ENCODE measurements around the gene MUC2.

Gene MUC2

GRCh38 chr11:1052133-1053011 lies 22.3 kb upstream of the MUC2 start:
- DNase-seq = no peak

- no peak for DNase-seq
Observed at GRCh38 chr11:1053121-1053901, 21.4 kb upstream of the MUC2 start.

DNA sequence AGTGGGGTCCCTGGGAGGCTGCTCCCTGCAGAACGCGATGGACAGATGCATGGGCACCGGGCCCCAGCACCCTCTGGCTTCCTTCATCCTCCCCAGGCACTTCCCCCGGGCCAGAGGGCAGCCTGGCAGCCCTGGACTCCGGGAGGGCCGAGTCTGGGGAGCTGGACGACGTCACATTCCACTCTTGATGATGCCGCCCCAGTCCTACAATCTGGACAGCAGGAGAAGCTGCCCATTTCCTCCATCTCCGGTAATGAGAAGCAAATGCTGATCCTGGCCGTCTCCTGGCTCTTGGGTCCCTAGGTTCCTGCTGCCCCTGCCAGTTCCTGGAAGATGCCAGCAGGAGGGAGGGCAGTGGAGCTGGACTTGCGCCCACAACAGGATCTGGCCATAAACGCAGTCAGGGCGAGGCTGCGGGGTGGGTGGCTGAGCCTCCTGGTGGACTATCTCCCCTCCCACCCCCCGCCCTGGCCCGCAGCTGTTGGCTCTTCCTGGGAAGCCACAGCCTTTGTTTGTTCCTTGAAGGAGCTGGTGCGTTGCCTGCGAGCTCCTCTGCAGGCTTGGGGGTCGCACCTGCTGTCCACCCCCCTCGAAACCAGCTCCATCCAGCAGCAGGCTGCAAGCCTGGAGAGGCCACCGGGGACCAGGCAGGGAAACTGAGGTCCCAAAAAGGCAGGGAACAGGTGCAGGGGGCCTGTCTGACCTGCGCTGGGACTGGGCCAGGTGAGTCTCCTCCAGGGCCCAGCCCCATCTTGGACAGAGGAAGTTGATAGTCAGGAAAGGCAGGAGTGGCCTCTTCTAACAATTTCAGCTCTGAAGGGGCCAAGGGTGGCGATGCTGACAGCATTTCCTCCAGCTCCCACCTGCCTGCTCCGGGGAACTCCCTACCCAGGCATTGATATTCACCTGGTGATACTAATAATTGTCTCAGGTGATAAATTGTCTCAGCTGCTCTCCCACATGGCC lies 20.2 kb upstream of the MUC2 start:
- no peak for DNase-seq

- DNase-seq = no peak
Observed at GRCh38 chr11:1055109-1055703, 19.5 kb upstream of the MUC2 start.

DNA sequence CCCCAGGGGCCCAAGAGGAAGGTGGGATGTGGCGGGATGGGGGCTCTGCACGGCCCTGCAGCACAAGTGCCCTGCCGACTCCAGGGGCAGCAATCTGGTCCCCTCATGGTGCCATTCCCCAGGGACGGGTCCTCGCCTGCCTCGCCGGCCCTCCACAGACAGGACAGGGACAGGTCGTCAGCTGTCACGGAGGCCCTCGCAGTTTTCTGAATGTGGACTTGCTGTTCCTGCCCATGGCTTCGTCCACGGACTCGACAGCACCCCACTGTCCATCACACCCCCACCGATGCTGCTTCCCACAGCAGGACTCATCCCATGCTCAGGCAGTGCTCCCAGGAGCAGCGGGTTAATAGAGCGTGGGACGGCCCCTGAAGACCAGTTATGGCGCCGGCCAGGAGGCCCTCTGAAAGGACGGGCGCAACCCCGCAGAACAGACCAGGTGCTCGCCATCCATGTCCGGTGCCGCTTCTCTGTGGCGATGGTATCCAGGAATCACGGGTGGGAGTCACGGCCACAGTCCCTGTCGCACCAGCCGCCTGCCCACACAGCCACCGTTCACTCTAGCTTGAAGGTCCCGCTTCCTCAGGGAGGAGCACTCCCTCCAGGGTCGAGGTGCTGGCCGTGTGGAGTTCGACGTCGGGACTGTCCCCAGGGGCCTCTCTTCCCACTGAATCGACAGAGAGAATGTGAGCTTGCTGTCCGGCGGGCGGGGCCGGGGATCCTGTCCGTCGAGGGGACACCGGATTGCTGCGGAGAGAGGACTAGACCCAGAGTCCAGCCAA lies 18.5 kb upstream of the MUC2 start:
- no peak for DNase-seq

DNA sequence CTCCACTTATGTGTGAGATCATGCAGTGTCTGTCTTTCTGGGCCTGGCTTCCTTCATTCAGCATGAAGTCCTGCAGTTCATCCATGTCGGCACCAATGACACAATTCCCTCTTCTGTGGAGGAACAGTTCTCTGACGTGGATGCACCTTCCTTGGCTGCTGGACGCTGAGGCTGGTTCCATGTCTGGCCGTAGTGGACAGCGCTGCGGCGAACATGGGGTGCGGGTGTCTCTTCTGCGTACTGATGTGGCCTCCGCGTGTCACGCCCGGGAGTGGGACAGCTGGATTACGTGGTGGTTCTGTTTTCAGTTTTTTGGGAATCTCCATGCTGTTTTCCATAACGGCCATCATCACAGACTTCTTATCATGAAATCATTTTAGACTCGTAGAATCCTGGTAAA lies 16.9 kb upstream of the MUC2 start:
- no peak for DNase-seq

DNA sequence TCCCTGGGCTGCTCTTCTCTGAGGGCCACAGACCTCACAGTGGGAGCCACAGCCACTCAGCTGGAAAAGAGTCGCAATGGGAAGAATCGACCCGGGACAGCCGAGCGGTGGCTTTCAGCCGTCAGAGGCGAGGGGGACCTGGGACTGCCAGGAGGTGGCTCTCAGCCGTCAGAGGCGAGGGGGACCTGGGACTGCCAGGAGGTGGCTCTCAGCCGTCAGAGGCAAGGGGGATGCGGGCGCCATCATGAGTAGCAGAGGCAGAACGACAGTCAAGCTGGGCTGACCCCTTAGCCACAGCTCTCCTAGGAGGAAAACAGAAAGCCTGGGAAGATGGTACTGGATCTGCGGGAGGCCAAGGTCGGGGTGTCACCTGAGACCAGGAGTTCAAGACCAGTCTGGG lies 14.9 kb upstream of the MUC2 start:
- DNase-seq = no peak

DNA sequence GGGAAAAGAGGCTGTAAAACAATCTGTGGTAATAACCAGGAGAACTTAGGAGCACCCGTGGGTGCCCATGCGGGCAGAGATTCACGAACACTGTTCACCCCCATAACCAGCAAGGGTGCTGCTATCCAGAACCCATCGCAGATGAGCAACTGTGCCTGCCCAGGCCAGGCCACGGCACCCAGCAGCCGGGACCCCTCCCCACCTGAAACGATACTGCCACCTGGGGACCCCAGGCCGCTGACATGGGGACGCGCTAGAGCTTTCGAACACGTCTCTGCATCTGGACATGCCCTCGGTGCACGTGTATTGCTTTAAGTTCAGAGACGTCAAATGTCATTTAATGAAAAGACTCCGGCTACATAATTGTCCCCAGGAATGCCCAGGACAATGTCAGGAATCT lies 14.3 kb upstream of the MUC2 start:
- no peak for DNase-seq

- DNase-seq = no peak
Observed at GRCh38 chr11:1060852-1061616, 13.6 kb upstream of the MUC2 start.

DNA sequence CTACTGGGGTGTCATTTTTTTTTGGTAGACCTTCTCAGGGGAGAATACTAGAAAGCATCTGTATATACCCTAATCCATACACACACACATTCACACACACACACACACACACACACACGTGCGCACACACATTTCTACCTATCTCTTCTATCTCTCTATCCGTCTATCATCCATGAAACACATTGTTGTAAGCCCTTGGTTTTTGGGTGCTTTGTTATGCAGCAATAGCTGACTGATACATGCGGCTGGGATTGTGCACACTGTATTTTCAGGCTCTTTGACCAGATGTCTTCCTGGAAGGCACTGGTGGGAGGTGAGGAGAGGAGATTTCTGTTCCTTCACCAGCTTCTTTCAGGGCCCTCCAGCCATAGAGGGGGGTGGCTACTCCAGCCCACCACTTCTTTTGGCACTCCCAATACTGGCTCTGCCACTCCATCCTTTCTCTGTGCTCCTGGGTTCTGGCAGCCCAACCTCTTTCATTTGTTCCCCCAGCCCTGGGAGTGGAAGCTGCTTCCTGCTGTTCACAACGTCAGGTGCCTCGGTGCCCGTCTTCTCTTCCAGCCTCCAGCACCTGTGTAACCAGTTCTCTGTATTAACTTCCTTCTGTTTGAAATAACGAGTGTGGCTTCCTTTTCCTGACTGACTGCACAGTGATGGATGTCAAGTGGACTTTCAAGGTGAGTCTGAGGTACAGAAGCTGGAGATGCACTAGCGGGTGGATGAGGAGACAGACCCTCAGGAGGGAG lies 12.4 kb upstream of the MUC2 start:
- DNase-seq = no peak

DNA sequence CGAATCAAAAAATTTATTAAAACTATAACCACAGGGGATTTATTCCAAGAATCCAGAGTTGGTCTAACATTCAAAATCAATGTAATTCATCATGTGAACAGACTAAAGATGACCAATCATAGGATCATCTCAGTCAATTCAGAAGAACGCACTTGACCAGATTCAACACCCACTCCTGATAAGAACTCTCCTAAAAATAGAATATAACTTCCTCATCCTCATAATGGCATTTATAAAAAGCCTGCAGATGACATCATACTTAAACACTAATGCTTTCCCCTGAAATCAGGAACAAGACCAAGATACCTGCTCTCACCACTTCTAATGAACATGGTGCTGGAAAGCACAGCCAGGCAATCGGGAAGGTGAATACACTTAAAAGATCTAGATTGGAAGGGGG lies 10.5 kb upstream of the MUC2 start:
- no peak for DNase-seq

DNA sequence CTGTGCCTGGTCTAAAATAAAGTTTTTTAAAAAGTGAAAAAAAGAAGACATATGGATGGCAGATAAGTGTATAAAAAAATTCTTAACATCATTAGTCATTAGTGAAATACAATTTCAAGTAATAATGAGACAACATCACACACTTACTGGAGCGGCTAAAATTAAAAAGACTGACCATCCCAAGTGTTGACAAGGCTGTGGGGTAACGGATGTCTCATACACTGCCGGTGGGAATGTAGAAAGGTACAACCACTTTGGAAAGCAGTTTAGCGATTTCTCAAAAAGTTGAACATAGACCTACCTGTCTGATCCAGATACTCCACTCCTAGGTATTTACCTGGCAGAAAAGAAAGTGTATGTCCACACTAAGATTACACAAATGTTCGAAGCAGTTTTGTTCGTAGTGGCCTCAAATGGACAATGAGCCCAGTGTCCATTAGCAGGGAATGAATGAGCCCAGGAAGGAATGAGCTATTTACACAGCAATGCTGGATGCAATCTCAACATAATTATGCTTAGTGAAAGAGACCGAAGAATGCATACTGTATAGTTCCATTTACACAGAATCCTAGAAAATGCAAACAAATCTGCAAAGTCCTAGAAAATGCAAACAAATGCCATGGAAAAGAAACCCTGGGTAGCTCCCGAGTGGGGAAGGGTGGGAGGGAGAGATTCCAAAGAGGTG lies 6.7 kb upstream of the MUC2 start:
- DNase-seq = no peak

DNA sequence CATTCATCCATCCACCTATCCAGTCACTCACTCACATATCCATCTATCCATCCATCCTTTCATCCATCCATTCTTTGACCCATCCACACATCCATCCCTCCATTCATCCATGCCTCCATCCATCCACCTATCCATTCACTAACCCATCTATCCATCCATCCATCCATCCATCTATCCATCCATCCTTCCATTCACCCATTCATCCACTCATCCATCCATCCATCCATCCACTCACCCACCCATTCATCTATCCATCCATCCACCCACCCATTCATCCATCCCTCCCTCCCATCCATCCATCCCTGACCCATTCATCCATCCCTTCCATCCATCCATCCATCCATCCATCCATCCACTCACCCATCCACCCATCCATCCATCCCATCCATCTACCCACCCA lies 4.9 kb upstream of the MUC2 start:
- no peak for DNase-seq

GRCh38 chr11:1070594-1071462 lies 3.8 kb upstream of the MUC2 start:
- DNase-seq = no peak

DNA sequence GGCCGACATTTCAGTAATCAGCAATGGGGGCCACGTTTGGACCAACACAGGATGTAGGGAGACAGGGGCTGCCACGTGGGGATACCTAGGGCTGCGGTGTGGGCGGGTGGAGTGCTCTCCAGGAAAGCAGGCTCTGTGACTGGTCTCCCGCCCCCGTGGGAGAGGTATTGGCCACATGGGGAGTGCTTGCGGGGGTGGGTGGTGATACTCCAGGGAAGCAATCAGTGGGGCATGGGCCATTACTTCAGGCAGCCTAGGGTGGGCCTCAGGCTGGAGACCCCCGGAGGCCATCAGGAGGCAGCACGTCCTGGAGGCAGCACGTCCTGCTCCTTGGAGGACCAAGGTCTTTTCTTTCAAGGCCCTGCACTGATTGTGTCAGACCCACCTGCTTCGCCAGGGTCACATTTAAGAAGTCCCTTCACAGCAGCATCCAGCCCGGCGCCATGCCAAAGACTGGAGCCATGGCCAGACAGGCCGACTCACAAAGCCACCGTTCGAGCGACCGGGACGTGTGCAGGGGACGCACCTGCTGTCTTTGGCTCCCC lies 3.0 kb upstream of the MUC2 start:
- DNase-seq = no peak

- no peak for DNase-seq
Observed at GRCh38 chr11:1072116-1072820, 2.4 kb upstream of the MUC2 start.

- no peak for DNase-seq
Observed at GRCh38 chr11:1072821-1073231, 1.8 kb upstream of the MUC2 start.

Data from NCI-H2029 treated with DMSO at 0.1 percent for 48 hours (cell line).